Kidney (tissue), 14 donors: Measurements from ENCODE around the gene CCNJ. TPM values are rescaled to one million over a fixed set of nuclear protein-coding genes. Genes with fewer than 3 reads are reported as not detected.

ENCODE experiments used
- DNase-seq, 5 donors: peaks; one replicate each; pipeline ENCODE4 v3.0.0-alpha.2; 2013 to 2020
- FAIRE-seq: peaks from 2 replicates; lab custom pipeline; 2012; peaks lifted over from hg19 to GRCh38; lab: Jason Lieb, UNC
- H3K27ac ChIP-seq, 2 donors: one replicate each; pipeline ENCODE4 v1.7.0; 2013; ENCODE audit warnings: low read depth in 2 of 2, low read length in 2 of 2, inconsistent platforms in 1 of 2
- H3K27me3 ChIP-seq: one replicate; pipeline ENCODE4 v1.7.1; 2013; ENCODE audit warnings: low read length, inconsistent platforms; ENCODE audit not compliant: control insufficient read depth, insufficient read depth
- H3K36me3 ChIP-seq, 3 donors: one replicate each; pipeline versions ENCODE4 v1.7.0 to v1.7.1; 2013; ENCODE audit warnings: low read length in 3 of 3, control low read depth in 1 of 3, inconsistent platforms in 1 of 3; ENCODE audit not compliant: insufficient read depth in 3 of 3, control insufficient read depth in 2 of 3
- H3K4me1 ChIP-seq, 3 donors: one replicate each; pipeline versions ENCODE4 v1.7.0 to v1.7.1; 2013; ENCODE audit warnings: low read length in 3 of 3, inconsistent platforms in 1 of 3, low read depth in 1 of 3; ENCODE audit not compliant: control insufficient read depth in 2 of 3, insufficient read depth in 2 of 3
- H3K4me3 ChIP-seq, 3 donors: one replicate each; pipeline versions ENCODE4 v1.7.0 to v1.8.1; 2013; ENCODE audit warnings: low read length in 3 of 3, control low read depth in 1 of 3, inconsistent platforms in 1 of 3
- H3K9ac ChIP-seq, 3 donors: one replicate each; pipeline versions ENCODE4 v1.7.0 to v1.7.1; 2013; ENCODE audit warnings: low read length in 3 of 3, control low read depth in 1 of 3, inconsistent platforms in 1 of 3
- H3K9me3 ChIP-seq, 3 donors: one replicate each; pipeline versions ENCODE4 v1.7.0 to v1.7.1; 2013; ENCODE audit warnings: low read length in 3 of 3, control low read depth in 1 of 3, inconsistent platforms in 1 of 3; ENCODE audit not compliant: control insufficient read depth in 2 of 3, insufficient read depth in 1 of 3
- CTCF ChIP-seq: IDR thresholded peaks from 3 replicates; pipeline ENCODE4 v1.5.1; 2012; ENCODE audit warnings: mild to moderate bottlenecking, moderate library complexity, borderline replicate concordance; ENCODE audit not compliant: insufficient read depth; ENCODE audit errors: extremely low read depth
- intact Hi-C: fragments of 100-400 bp; cut with DNase I; formaldehyde crosslinking; loops from one replicate; pipeline ENCODE4 v1.11.1; 2022
- polyA plus RNA-seq: library from polyadenylated mRNA; stranded (reverse); fragments of 350-450 nt; fragmentation: Illumina TruSeq; extraction: RNeasy Lipid Tissue Mini Kit (QIAGEN cat#74804); gene quantifications from one replicate; pipeline ENCODE4 v1.2.3, GENCODE V29; 2014; ENCODE audit warnings: low read depth, low replicate concordance; ENCODE audit not compliant: insufficient read depth
- total RNA-seq: library from RNA; stranded (reverse); fragmentation: NEBNext Ultra II Directional; extraction: Animal tissue kit (Norgen Biotek cat#: 25700); gene quantifications from one replicate; pipeline ENCODE4 v1.2.1, GENCODE V29; 2021
- donor health status: control.
- donor health status: control.
- donor health status: control.
- donor health status: control.
- donor health status: control.
- donor health status: DM: yes; HTN: yes; CAD: no.
- donor health status: Normal renal cell carcinoma (clear cell type).

CCNJ gene
- total and polyA plus RNA-seq, 2 donors from 2014 or later = 1.8 to 6.2 TPM

DNA sequence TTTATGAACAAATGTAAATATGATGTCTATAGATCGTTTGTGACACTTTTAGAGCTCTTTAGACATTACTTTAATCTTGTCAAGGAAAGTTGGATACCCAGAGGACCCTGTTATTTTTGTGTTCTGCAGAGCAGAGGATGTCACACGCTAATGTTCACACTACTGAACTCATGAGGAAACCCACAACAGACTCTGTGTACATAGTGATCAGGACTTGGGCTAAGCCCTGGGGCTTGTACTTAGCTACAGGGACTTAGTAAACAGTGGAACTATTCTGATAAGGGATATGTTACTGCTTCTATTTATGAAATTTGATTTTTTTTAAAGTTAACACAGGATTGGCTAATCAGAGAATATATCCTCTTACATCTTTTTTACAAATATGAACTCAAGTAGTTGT lies 50.6 kb downstream of the CCNJ start:
- peaks cover 5% of the 10 kb centered on the region for H3K27me3 ChIP-seq
- H3K36me3 ChIP-seq = no peaks in the 10 kb centered on the region
- H3K27ac ChIP-seq = no peak overlapping the region
- DNase-seq = no peak
- no peak overlapping the region for H3K9ac ChIP-seq
- intact Hi-C loops = no loop called here
- H3K9me3 ChIP-seq = peaks cover 0 to 6% (median 0%) of the 10 kb centered on the region in 3 donors
- H3K4me3 ChIP-seq = no peak overlapping the region
- no peak for FAIRE-seq
- TF ChIP-seq CTCF = no peak
- H3K4me1 ChIP-seq = peaks cover 0 to 5% (median 0%) of the 10 kb centered on the region in 3 donors

DNA sequence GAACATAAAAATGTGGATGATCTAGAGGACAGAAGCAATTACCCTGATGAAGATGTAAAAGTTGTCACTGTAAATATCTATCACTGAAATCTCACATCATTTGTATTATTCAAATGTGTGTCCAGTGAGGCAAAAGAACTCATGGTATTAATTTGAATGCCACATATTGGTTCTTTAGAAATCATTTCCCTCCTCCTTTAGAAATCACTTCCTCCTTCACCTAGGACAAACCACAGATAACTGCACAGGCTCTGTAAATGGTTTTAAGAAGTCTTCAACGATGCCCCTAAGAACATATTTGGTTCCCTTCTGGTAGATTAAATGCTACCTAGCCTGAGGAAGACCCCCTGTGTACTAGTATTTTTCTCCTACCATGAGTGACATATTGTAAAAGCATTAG lies 53.6 kb downstream of the CCNJ start:
- intact Hi-C loops = no loop called here
- FAIRE-seq (no peak), DNase-seq (no peak)
- Histone ChIP-seq H3K4me1 (no peaks in the 10 kb centered on the region), H3K9ac (no peak overlapping the region), H3K9me3 (no peaks in the 10 kb centered on the region), H3K27me3 (peaks cover 5% of the 10 kb centered on the region), H3K4me3 (no peak overlapping the region), H3K36me3 (no peaks in the 10 kb centered on the region), H3K27ac (no peak overlapping the region)
- no peak for TF ChIP-seq CTCF

DNA sequence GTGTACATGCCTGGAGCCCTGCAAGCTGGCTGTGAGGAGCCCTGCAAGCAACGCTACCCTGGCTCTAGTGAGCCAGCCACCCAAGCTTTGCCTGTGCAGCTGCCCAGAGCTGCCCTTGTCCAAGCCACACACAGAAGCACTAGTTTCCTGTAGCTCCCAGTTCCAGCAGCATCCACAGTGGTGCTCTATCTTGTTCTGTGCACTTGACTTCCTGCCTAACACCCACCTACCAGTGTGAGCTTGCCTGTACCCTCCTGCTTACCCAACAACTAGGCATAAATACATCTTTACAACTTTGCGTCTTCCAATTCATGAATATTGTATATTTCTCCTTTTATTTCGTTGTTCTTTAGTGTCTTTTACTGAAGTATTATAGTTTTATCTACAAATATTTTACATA lies 54.5 kb downstream of the CCNJ start:
- no peak for TF ChIP-seq CTCF
- Histone ChIP-seq H3K9ac (no peak overlapping the region), H3K27ac (no peak overlapping the region), H3K9me3 (no peaks in the 10 kb centered on the region), H3K4me1 (no peaks in the 10 kb centered on the region), H3K4me3 (no peak overlapping the region), H3K36me3 (no peaks in the 10 kb centered on the region), H3K27me3 (peaks cover 5% of the 10 kb centered on the region)
- no peak for DNase-seq
- no peak for FAIRE-seq
- intact Hi-C loops = no loop called here

GRCh38 chr10:96107623-96108038 lies 64.2 kb downstream of the CCNJ start:
- H3K36me3 ChIP-seq = no peaks in the 10 kb centered on the region
- intact Hi-C loops = no loop called here
- FAIRE-seq = no peak

More at GRCh38 chr10:96107623-96108038, 64.2 kb downstream of the CCNJ start:
- Histone ChIP-seq H3K27me3 (peaks cover 5% of the 10 kb centered on the region), H3K27ac (no peak overlapping the region), H3K4me1 (no peaks in the 10 kb centered on the region), H3K4me3 (no peak overlapping the region), H3K9me3 (no peaks in the 10 kb centered on the region), H3K9ac (no peak overlapping the region)
- no peak for DNase-seq
- TF ChIP-seq CTCF = no peak
